ENCODE results near the gene GTPBP1. TPM values are rescaled to one million over a fixed set of nuclear protein-coding genes. Genes with fewer than 3 reads are reported as not detected.

GTPBP1 gene
- total and polyA plus RNA-seq, 2 of the 4 experiments (the other 2 are of a cell fraction) = 12.4 to 29.5 TPM

GRCh38 chr22:38740116-38740723 is 34.5 kb downstream of the GTPBP1 start:
- H3K4ac ChIP-seq (ENCODE audit: low read depth, low read length) = no peak overlapping the region
- no peak overlapping the region for H3K4me3 ChIP-seq (ENCODE audit: insufficient read depth, low read depth, low read length)
- no peak overlapping the region for H2BK120ac ChIP-seq (ENCODE audit: low read depth, low read length)
- DNase-seq (no peak), ATAC-seq (ENCODE audit: low read depth) (no peak)
- peaks cover 80% of the 10 kb centered on the region for H3K36me3 ChIP-seq (ENCODE audit: control insufficient read depth, insufficient read depth, low read length)
- H3K79me1 ChIP-seq (ENCODE audit: low read depth in 1 of 2, low read length in 2 of 2) = peaks cover 5 to 28% of the 10 kb centered on the region in 2 experiments; a peak in 1 of 4 replicates
- in situ Hi-C loops (cut with MboI; ENCODE audit: low sequenced_read_pairs) = no loop called here
- H3K14ac ChIP-seq (replicated peaks; ENCODE audit: low read depth, low read length) = no peak overlapping the region
- TF ChIP-seq SMC3 (IDR thresholded peaks at IDR 0.05; ENCODE audit: low read depth, low read length) (no peak), CTCF (conservative IDR thresholded peaks at IDR 0.05; ENCODE audit: low read depth, low read length) (no peak)
- H3K9ac ChIP-seq (ENCODE audit: low read depth, low read length) = no peak overlapping the region
- H3K9me1 ChIP-seq (ENCODE audit: insufficient read depth, low read length) = peaks cover 4% of the 10 kb centered on the region; the same call in 1 of the 2 replicates
- H4K91ac ChIP-seq (ENCODE audit: insufficient read depth, low read depth, low read length) = no peak overlapping the region
- no TSS peak for BruUV-seq (replicated peaks)
- H3K9me3 ChIP-seq (ENCODE audit: control insufficient read depth, insufficient read depth, low read length) = no peaks in the 10 kb centered on the region
- no peak overlapping the region for H4K5ac ChIP-seq (ENCODE audit: low read depth, low read length)
- no peaks in the 10 kb centered on the region for H3K4me1 ChIP-seq (ENCODE audit: control insufficient read depth, insufficient read depth, low read length)
- H4K8ac ChIP-seq (ENCODE audit: low read depth in 2 of 2, low read length in 2 of 2) = no peak overlapping the region
- H2AFZ ChIP-seq (replicated peaks; ENCODE audit: low read length, poor library complexity) = no peak overlapping the region
- no peak overlapping the region for H3K4me2 ChIP-seq (ENCODE audit: low read depth, low read length)
- H3K56ac ChIP-seq (ENCODE audit: extremely low read depth, insufficient read depth, low read length) = no peak overlapping the region
- no peak overlapping the region for H2BK15ac ChIP-seq (ENCODE audit: low read depth, low read length)
- no peak overlapping the region for H3K18ac ChIP-seq (ENCODE audit: low read depth, low read length)
- H3K23ac ChIP-seq (ENCODE audit: low read depth, low read length) = no peak overlapping the region
- CTCF ChIA-PET = interaction anchor here (1.5 kb wide), 1 partner anchor 26 kb away, joined by 3 read pairs; no protein-coding TSS in a partner anchor
- no peaks in the 10 kb centered on the region for H3K27me3 ChIP-seq (ENCODE audit: control insufficient read depth, insufficient read depth, low read length)
- H2AK5ac ChIP-seq (ENCODE audit: low read depth, low read length) = no peak overlapping the region
- H2AK9ac ChIP-seq (replicated peaks; ENCODE audit: low read depth, low read length, poor library complexity) = peak overlapping the region; percentile 29
- no peak overlapping the region for H3K27ac ChIP-seq (ENCODE audit: insufficient read depth, low read length)
- H2BK20ac ChIP-seq (ENCODE audit: low read depth, low read length) = no peak overlapping the region
- POLR2A ChIA-PET (ENCODE audit: unreplicated experiment) = no interaction called here
- no peak overlapping the region for H2BK5ac ChIP-seq (ENCODE audit: low read depth, low read length, poor library complexity, severe bottlenecking)
- 100% methylated on average over 5 of the region's 15 CpGs; no CpG with 5 or more reads in 1 of the 2 experiments for WGBS, 2 experiments (ENCODE audit: extremely low coverage in 2 of 2, insufficient read length in 1 of 2)
- H4K20me1 ChIP-seq (ENCODE audit: insufficient read depth, low read length) = peaks cover 4% of the 10 kb centered on the region; the same call in 1 of the 2 replicates
- dilution Hi-C loops (cut with HindIII; ENCODE audit: low sequenced_read_pairs, unreplicated experiment) = no loop called here
- intact Hi-C loops (cut with micrococcal nuclease) = no loop called here

All from IMR-90 (cell line).